GM04504 (cell line): ENCODE data around the gene BTG1.
"Not testable (repeated sequence)": the region's sequence is repeated elsewhere in the genome, so short reads cannot be mapped to it uniquely, and the experiment has no call there.

Experiments used
- DNase-seq: peaks from one replicate; pipeline ENCODE4 v3.0.0-alpha.2; 2012; ENCODE audit warnings: low read depth

BTG1 gene

DNA sequence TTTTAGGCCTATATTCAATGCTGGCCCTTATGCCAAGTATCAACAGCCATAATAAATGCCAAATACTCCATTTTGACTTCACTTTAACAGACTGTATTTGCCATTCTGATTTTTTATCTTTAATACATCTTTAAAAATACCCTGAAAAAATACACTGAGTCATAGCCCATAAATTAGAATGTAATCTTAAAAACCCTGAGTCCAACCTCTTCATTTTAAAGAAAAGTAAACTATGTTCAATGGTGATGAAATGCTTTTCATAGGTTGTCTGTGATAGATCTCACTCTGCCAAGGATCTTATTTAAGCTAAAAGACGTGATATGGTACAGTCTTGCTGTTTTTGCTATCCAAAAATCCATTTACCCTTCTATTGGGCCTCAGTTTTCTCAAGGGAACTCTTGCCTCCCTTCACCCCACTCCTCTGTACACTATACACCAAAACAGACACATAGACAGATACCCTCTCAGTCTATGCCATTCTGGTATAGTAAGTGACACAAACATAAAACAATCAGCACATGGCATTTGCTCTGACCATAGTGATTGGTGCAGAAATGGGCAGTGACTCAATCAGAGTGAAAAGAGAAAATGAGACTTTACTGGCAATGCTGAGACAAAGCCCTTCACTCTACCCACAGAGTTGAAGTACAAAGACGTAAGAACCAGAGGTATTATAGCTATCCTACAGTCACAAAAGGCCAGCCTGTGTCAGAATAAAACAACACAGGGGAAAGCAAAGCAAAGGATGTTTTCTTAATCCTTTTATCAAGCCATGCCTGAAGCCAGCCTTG lies 49.1 kb downstream of the BTG1 start:
- DNase-seq, result no peak

DNA sequence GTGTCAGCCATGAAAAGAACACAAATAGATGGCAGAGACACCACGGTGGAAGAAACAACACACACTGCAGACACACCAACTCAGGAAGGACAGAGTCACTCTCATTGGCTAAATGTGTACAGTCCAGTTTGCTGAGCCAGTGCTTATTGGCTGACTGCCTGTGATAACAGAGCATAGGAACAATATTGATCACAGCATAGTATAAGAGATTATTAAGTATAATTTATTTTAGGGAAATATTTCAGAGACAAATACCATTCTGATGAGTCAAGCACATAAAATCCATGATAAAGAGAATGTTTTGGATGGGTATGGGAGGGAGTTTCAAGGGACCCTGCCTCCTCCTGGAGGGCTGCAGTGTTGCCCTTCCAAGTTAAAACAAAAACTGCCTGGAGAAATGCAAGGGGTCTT lies 50.9 kb downstream of the BTG1 start:
- DNase-seq, result no peak

DNA sequence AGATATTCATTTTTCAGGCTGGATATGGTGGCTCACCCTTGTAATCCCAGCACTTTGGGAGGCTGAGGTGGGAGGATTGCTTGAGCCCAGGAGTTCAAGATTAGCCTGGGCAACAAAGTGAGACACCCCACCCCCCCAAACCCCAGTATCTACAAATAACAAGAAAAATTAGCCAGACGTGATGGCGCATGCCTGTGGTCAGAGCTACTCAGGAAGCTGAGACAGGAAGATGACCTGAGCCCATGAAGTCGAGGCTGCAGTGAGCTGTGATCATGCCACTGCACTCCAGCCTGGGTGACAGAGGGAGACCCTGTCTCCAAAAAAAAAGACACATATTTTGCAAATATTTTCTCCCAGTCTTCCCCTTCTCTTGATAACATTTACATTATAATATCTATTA lies 51.3 kb downstream of the BTG1 start:
- DNase-seq, result not testable (repeated sequence)
